Neuronal stem cell (in vitro differentiated cells): ENCODE results near the gene GHITM.
"Not testable (repeated sequence)": the region's sequence is repeated elsewhere in the genome, so short reads cannot be mapped to it uniquely, and the experiment has no call there.

Experiments used
- DNase-seq: peaks from one replicate; pipeline ENCODE4 v3.0.0-alpha.2; 2013; ENCODE audit warnings: low spot score
- H2AFZ ChIP-seq: one replicate; pipeline ENCODE4 v1.6.1; 2013; ENCODE audit warnings: mild to moderate bottlenecking, low read length, inconsistent platforms
- H2AK5ac ChIP-seq: 2 replicates; pipeline ENCODE4 v1.6.1; 2013; ENCODE audit warnings: low read depth, mild to moderate bottlenecking, inconsistent platforms, low read length, moderate library complexity, mixed read lengths
- H2BK120ac ChIP-seq: 2 replicates; pipeline ENCODE4 v1.6.1; 2013; ENCODE audit warnings: low read depth, mild to moderate bottlenecking, inconsistent platforms, low read length, moderate library complexity, mixed read lengths
- H2BK12ac ChIP-seq: one replicate; pipeline ENCODE4 v1.6.1; 2013; ENCODE audit warnings: low read length, inconsistent platforms
- H2BK15ac ChIP-seq: 2 replicates; pipeline ENCODE4 v1.6.1; 2013; ENCODE audit warnings: mild to moderate bottlenecking, low read length, inconsistent platforms, mixed read lengths
- H2BK5ac ChIP-seq: one replicate; pipeline ENCODE4 v1.6.1; 2013; ENCODE audit warnings: inconsistent platforms, mild to moderate bottlenecking, low read length, moderate library complexity
- H3K14ac ChIP-seq: one replicate; pipeline ENCODE4 v1.6.1; 2013; ENCODE audit warnings: low read length, inconsistent platforms
- H3K18ac ChIP-seq: 2 replicates; pipeline ENCODE4 v1.6.1; 2013; ENCODE audit warnings: low read length, inconsistent platforms
- H3K23ac ChIP-seq: 2 replicates; pipeline ENCODE4 v1.6.1; 2013; ENCODE audit warnings: low read depth, mild to moderate bottlenecking, mixed read lengths, low read length, inconsistent platforms; ENCODE audit not compliant: poor library complexity
- H3K27ac ChIP-seq: replicated peaks from 3 replicates; pipeline ENCODE4 v1.5.1; 2013; ENCODE audit warnings: low read length, inconsistent platforms
- H3K27me3 ChIP-seq, 3 experiments: 2 replicates each; pipeline ENCODE4 v1.6.1; 2013; ENCODE audit warnings: low read length in 3 of 3, mild to moderate bottlenecking in 2 of 3, inconsistent platforms in 1 of 3, low read depth in 1 of 3, mixed read lengths in 1 of 3, moderate library complexity in 1 of 3; ENCODE audit not compliant: control insufficient read depth in 3 of 3, insufficient read depth in 3 of 3
- H3K36me3 ChIP-seq, 2 donors: replicated peaks in 1 of 2; 2 replicates each; pipeline ENCODE4 v1.6.1; 2013; ENCODE audit warnings: low read length in 2 of 2; ENCODE audit not compliant: control insufficient read depth in 2 of 2, insufficient read depth in 2 of 2
- H3K4ac ChIP-seq: 2 replicates; pipeline ENCODE4 v1.6.1; 2013; ENCODE audit warnings: inconsistent platforms, mild to moderate bottlenecking, low read length, moderate library complexity
- H3K4me1 ChIP-seq, 2 donors: 1 replicate in 1 of 2; 2 replicates in 1 of 2; pipeline ENCODE4 v1.6.1; 2013; ENCODE audit warnings: low read length in 2 of 2, low read depth in 1 of 2; ENCODE audit not compliant: control insufficient read depth in 2 of 2, insufficient read depth in 1 of 2
- H3K4me2 ChIP-seq: one replicate; pipeline ENCODE4 v1.6.1; 2013; ENCODE audit warnings: mild to moderate bottlenecking, low read length, inconsistent platforms; ENCODE audit not compliant: insufficient read depth, poor library complexity, severe bottlenecking
- H3K4me3 ChIP-seq, 2 donors: 2 replicates each; pipeline ENCODE4 v1.5.1; 2013; ENCODE audit warnings: low read length in 2 of 2, mild to moderate bottlenecking in 2 of 2, inconsistent platforms in 1 of 2, moderate library complexity in 1 of 2
- H3K79me1 ChIP-seq: one replicate; pipeline ENCODE4 v1.6.1; 2013; ENCODE audit warnings: low read depth, mild to moderate bottlenecking, inconsistent platforms, low read length, moderate library complexity
- H3K9ac ChIP-seq: one replicate; pipeline ENCODE4 v1.6.1; 2013; ENCODE audit warnings: mild to moderate bottlenecking, low read depth, low read length, inconsistent platforms; ENCODE audit not compliant: poor library complexity
- H3K9me3 ChIP-seq, 2 donors: replicated peaks in 1 of 2; 2 replicates each; pipeline versions ENCODE3 to v1.6.1; 2013; ENCODE audit warnings: low read length in 2 of 2, mild to moderate bottlenecking in 2 of 2, inconsistent platforms in 1 of 2, low read depth in 1 of 2, mixed read lengths in 1 of 2, moderate library complexity in 1 of 2; ENCODE audit not compliant: control insufficient read depth in 2 of 2, insufficient read depth in 1 of 2
- H4K8ac ChIP-seq: one replicate; pipeline ENCODE4 v1.6.1; 2013; ENCODE audit warnings: low read depth, mild to moderate bottlenecking, inconsistent platforms, low read length, moderate library complexity
- H4K91ac ChIP-seq: one replicate; pipeline ENCODE4 v1.6.1; 2013; ENCODE audit warnings: low read length, low read depth, mild to moderate bottlenecking, inconsistent platforms; ENCODE audit not compliant: poor library complexity
- WGBS, 2 donors: extraction: QIAGEN DNeasy Blood & Tissue Kit; methylation state at CpG; one replicate each; pipeline ENCODE4 v1.1.7; 2013; ENCODE audit warnings: missing lambda C conversion rate in 2 of 2, mixed read lengths in 1 of 2; ENCODE audit not compliant: insufficient read length in 2 of 2, insufficient replicate concordance in 1 of 2; ENCODE audit errors: extremely low coverage in 2 of 2; 5-methylcytosine and 5-hydroxymethylcytosine counted together

Gene GHITM

DNA sequence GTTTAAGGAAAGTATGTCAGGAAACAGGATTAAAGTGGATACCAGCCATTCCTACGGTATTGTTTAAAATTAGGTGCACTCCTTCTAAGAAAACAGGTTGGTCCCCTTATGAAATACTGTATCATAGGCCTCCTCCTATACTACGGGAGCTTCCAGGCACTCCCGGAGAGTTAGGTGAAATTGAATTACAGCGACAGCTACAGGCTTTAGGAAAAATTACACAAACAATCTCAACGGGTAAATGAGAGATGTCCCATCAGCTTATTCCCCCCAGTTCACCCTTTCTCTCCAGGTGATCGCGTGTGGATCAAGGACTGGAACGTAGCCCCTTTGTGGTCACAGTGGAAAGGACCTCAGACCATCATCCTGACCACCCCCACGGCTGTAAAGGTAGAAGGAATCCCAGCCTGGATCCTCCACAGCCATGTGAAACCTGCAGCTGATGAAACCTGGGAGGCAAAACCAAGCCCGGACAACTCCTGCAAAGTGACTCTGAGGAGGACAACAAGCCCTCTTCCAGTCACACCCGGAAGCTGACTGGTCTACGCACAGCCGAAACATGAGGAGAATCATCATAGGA lies 25.1 kb upstream of the GHITM start:
- Histone ChIP-seq H3K27ac (no peak overlapping the region), H4K8ac (no peak overlapping the region), H3K9ac (no peak overlapping the region), H4K91ac (no peak overlapping the region), H3K4me3 (no peak overlapping the region), H3K18ac (peak overlapping the region; percentile 24), H2BK5ac (no peak overlapping the region), H3K14ac (no peak overlapping the region), H3K4me1 (no peaks in the 10 kb centered on the region), H2AFZ (no peak overlapping the region), H3K27me3 (no peaks in the 10 kb centered on the region), H2BK15ac (no peak overlapping the region), H3K23ac (no peak overlapping the region), H2AK5ac (no peak overlapping the region), H2BK120ac (no peak overlapping the region), H3K79me1 (no peaks in the 10 kb centered on the region), H3K4me2 (no peak overlapping the region), H3K9me3 (no peaks in the 10 kb centered on the region), H2BK12ac (no peak overlapping the region), H3K4ac (no peak overlapping the region), H3K36me3 (no peaks in the 10 kb centered on the region)
- no peak for DNase-seq
- no CpG with 5 or more reads among the region's 13 CpGs for WGBS, 2 donors

DNA sequence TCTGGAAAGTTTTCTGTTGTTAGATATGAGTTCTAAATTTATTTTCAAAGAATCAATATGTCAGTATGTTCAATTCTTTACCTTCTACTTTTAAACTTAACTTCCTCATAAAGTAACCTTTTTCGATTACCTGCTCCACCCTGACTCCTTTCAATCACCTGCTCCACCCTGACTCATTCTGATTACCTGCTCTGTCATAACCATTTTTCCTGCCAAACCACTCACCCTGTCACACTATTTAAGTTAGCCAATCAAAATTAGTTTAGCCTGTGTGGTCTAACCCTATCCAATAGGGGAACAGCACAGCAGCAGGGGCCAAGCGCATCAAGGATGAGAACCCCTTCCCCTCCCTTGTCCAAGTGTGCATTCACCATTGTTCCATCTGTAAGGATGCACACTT lies 22.1 kb upstream of the GHITM start:
- H3K27me3 ChIP-seq, H3K4me1 ChIP-seq, H4K8ac ChIP-seq, H3K4ac ChIP-seq, H3K9me3 ChIP-seq, H2BK5ac ChIP-seq, H3K23ac ChIP-seq, H2BK12ac ChIP-seq, H4K91ac ChIP-seq, H2BK15ac ChIP-seq, H2AK5ac ChIP-seq, H3K36me3 ChIP-seq, DNase-seq, H3K14ac ChIP-seq, H3K18ac ChIP-seq, H3K9ac ChIP-seq, H3K4me3 ChIP-seq, H3K79me1 ChIP-seq, H2BK120ac ChIP-seq, H3K27ac ChIP-seq, H3K4me2 ChIP-seq, H2AFZ ChIP-seq: not testable (repeated sequence)
- no CpG with 5 or more reads among the region's 2 CpGs for WGBS, 2 donors

DNA sequence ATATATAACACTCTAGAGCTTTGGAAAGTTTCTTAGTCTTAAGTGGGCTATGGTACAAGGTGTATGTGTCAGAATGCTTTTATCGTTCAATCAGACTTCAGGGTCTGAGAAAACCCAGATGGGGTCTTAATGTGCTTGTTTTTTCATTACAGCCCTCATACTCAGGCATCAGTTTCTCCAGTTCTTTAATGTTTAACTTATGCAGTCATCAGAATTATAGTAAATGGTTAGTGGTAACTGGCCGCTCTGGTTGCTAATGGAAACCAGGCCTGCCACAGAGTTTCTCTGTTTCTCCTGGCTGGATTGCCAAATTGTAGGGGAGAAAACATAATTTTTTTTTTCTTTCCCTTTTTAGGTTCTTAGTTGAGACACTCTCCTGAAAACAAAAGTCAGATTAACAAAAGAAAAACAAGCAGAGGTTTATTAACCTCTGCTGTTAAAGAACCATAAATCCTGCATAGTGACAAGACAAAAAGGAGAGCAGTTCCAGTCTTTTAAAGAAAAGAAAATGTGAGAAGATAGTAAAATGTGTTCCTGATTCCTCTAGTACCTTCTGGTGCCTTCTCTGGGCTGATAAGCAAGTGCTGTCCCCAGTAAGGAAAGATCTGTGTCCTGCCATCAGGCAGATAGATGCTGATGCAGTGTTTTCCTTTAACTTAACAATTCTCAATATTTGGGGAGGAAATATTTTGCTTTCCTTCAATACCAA lies 21.5 kb upstream of the GHITM start:
- H3K4me3 ChIP-seq: no peak overlapping the region
- WGBS, 2 donors: no CpG with 5 or more reads among the region's 2 CpGs

DNA sequence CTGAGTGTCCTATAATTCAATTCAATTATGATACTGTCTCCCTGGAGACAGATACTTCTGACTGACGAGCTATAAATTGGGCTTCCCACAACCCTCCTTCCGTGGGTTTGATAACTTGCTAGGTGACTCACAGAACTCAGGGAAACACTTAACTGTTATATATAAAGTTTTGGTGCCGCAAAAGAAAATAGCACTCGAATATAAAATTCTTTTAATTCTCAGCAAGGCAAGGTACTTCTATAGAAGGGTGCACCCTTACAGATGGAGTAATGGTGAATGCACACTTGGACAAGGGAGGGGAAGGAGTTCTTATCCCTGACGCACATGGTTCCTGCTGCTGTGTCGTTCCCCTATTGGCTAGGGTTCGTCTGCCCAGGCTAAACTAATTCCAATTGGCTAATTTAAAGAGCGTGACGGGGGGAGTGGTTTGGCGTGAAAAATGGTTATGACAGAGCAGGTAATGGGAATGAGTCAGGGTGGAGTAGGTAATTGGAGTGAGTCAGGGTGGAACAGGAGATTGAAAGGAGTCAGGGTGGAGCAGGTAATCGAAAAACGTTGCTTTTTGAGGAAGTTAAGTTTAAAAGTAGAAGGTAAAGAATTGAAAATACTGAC lies 20.8 kb upstream of the GHITM start:
- 100% methylated on average over 1 of the region's 12 CpGs; no CpG with 5 or more reads in 1 of the 2 donors for WGBS, 2 donors
- Histone ChIP-seq H3K27ac (no peak overlapping the region), H2BK5ac (no peak overlapping the region)

More for the DNA sequence above, 21.5 kb upstream of the GHITM start:
- H3K9me3 ChIP-seq: no peaks in the 10 kb centered on the region
- no peak overlapping the region for H3K23ac ChIP-seq
- H2AFZ ChIP-seq: no peak overlapping the region
- DNase-seq: no peak
- no peak overlapping the region for H2BK120ac ChIP-seq
- no peaks in the 10 kb centered on the region for H3K36me3 ChIP-seq
- H2BK12ac ChIP-seq: no peak overlapping the region
- H2AK5ac ChIP-seq: no peak overlapping the region
- H2BK5ac ChIP-seq: no peak overlapping the region
- no peak overlapping the region for H3K4me2 ChIP-seq
- no peak overlapping the region for H4K91ac ChIP-seq
- no peak overlapping the region for H3K14ac ChIP-seq
- no peaks in the 10 kb centered on the region for H3K27me3 ChIP-seq
- H3K79me1 ChIP-seq: no peaks in the 10 kb centered on the region
- H3K4ac ChIP-seq: no peak overlapping the region
- H4K8ac ChIP-seq: no peak overlapping the region
- H2BK15ac ChIP-seq: no peak overlapping the region
- no peaks in the 10 kb centered on the region for H3K4me1 ChIP-seq
- no peak overlapping the region for H3K9ac ChIP-seq
- no peak overlapping the region for H3K27ac ChIP-seq
- H3K18ac ChIP-seq: no peak overlapping the region

More for the DNA sequence above, 20.8 kb upstream of the GHITM start:
- Histone ChIP-seq H3K4ac (no peak overlapping the region), H2BK15ac (no peak overlapping the region), H3K9ac (no peak overlapping the region), H4K8ac (no peak overlapping the region), H2BK120ac (no peak overlapping the region), H3K9me3 (no peaks in the 10 kb centered on the region), H2BK12ac (no peak overlapping the region), H3K4me2 (no peak overlapping the region), H3K79me1 (no peaks in the 10 kb centered on the region), H3K14ac (no peak overlapping the region), H4K91ac (no peak overlapping the region), H3K27me3 (no peaks in the 10 kb centered on the region), H3K4me1 (no peaks in the 10 kb centered on the region), H3K18ac (no peak overlapping the region), H2AFZ (no peak overlapping the region), H3K36me3 (no peaks in the 10 kb centered on the region), H3K23ac (no peak overlapping the region), H3K4me3 (no peak overlapping the region), H2AK5ac (no peak overlapping the region)
- DNase-seq: no peak
